ENCODE results near the gene ABLIM1.

ABLIM1 gene

GRCh38 chr10:114664127-114664526 is 6.1 kb upstream of the ABLIM1 start:
- Histone ChIP-seq H3K36me3 (ENCODE audit: control insufficient read depth in 2 of 2, insufficient read depth in 1 of 2, low read length in 2 of 2) (no peaks in the 10 kb centered on the region), H3K4me1 (ENCODE audit: control insufficient read depth, insufficient read depth, low read length) (peaks cover 30% of the 10 kb centered on the region), H3K27ac (ENCODE audit: extremely low read depth, low read depth, low read length) (no peak overlapping the region), H3K4me3 (ENCODE audit: low read depth, low read length) (no peak overlapping the region), H3K9me3 (ENCODE audit: control insufficient read depth, insufficient read depth, low read depth, low read length) (no peaks in the 10 kb centered on the region)
- POLR2A ChIA-PET: no interaction called here
- CTCF ChIA-PET: no interaction called here
- TF ChIP-seq ZFHX2 (tag by site-specific recombination; conservative IDR thresholded peaks at IDR 0.05) (0 out of 2 replicates have a peak, but pooled peaks have one; percentile 20), PRDM10 (tag by site-specific recombination; IDR thresholded peaks at IDR 0.05) (peak; percentile 71), ZNF24 (tag by site-specific recombination; IDR thresholded peaks at IDR 0.05) (no peak), ZNF692 (tag by site-specific recombination; IDR thresholded peaks at IDR 0.05) (peak; percentile 56; the same call in 1 of the 2 replicates), FEZF1 (tag by site-specific recombination; IDR thresholded peaks at IDR 0.05) (no peak), ZFP69B (tag by site-specific recombination; IDR thresholded peaks at IDR 0.05) (0 out of 2 replicates have a peak, but pooled peaks have one; percentile 32)

DNA sequence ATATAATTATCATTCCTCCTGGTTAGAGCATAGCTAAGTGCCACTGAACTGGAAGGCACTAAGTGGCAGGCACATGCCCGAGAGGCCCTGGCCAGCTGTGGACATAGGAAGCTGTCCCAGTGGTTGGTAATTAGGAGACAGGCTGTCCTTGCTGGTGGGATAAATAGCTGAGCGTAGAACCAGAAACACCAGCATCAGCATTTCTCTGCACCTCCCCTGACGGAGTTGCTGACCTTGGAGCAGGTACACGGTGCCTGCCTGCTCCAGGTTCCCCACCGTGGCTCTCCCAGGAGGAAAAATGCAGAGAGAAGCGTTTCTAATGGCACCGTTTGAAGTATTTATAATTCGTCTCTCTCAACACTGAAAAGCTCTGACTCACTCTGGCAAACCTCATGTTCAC is 5.6 kb upstream of the ABLIM1 start:
- Histone ChIP-seq H3K27ac (ENCODE audit: extremely low read depth, low read depth, low read length) (peak overlapping the region; percentile 8; the same call in 1 of the 2 replicates), H3K36me3 (ENCODE audit: control insufficient read depth in 2 of 2, insufficient read depth in 1 of 2, low read length in 2 of 2) (no peaks in the 10 kb centered on the region), H3K4me1 (ENCODE audit: control insufficient read depth, insufficient read depth, low read length) (peaks cover 30% of the 10 kb centered on the region), H3K9me3 (ENCODE audit: control insufficient read depth, insufficient read depth, low read depth, low read length) (no peaks in the 10 kb centered on the region), H3K4me3 (ENCODE audit: low read depth, low read length) (no peak overlapping the region)
- POLR2A ChIA-PET: no interaction called here
- TF ChIP-seq KLF9 (tag by site-specific recombination; IDR thresholded peaks at IDR 0.05; ENCODE audit: low read depth): no peak
- TF ChIP-seq, protein P1, sequence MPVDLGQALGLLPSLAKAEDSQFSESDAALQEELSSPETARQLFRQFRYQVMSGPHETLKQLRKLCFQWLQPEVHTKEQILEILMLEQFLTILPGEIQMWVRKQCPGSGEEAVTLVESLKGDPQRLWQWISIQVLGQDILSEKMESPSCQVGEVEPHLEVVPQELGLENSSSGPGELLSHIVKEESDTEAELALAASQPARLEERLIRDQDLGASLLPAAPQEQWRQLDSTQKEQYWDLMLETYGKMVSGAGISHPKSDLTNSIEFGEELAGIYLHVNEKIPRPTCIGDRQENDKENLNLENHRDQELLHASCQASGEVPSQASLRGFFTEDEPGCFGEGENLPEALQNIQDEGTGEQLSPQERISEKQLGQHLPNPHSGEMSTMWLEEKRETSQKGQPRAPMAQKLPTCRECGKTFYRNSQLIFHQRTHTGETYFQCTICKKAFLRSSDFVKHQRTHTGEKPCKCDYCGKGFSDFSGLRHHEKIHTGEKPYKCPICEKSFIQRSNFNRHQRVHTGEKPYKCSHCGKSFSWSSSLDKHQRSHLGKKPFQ (tag by site-specific recombination; IDR thresholded peaks at IDR 0.05): no peak
- TF ChIP-seq TSHZ1 (tag by site-specific recombination; IDR thresholded peaks at IDR 0.05; ENCODE audit: borderline replicate concordance): no peak
- no peak for TF ChIP-seq ZNF214 (tag by site-specific recombination; IDR thresholded peaks at IDR 0.05; ENCODE audit: borderline replicate concordance)
- no peak for TF ChIP-seq ZNF785 (tag by site-specific recombination; IDR thresholded peaks at IDR 0.05)
- no peak for TF ChIP-seq ZNF660 (tag by site-specific recombination; IDR thresholded peaks at IDR 0.05)
- TF ChIP-seq, protein P2, sequence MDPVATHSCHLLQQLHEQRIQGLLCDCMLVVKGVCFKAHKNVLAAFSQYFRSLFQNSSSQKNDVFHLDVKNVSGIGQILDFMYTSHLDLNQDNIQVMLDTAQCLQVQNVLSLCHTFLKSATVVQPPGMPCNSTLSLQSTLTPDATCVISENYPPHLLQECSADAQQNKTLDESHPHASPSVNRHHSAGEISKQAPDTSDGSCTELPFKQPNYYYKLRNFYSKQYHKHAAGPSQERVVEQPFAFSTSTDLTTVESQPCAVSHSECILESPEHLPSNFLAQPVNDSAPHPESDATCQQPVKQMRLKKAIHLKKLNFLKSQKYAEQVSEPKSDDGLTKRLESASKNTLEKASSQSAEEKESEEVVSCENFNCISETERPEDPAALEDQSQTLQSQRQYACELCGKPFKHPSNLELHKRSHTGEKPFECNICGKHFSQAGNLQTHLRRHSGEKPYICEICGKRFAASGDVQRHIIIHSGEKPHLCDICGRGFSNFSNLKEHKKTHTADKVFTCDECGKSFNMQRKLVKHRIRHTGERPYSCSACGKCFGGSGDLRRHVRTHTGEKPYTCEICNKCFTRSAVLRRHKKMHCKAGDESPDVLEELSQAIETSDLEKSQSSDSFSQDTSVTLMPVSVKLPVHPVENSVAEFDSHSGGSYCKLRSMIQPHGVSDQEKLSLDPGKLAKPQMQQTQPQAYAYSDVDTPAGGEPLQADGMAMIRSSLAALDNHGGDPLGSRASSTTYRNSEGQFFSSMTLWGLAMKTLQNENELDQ (tag by site-specific recombination; IDR thresholded peaks at IDR 0.05; ENCODE audit: low read depth): no peak
- no peak for TF ChIP-seq OSR2 (tag by site-specific recombination; IDR thresholded peaks at IDR 0.05)
- no peak for TF ChIP-seq ZNF132 (tag by site-specific recombination; IDR thresholded peaks at IDR 0.05; ENCODE audit: borderline replicate concordance)
- no peak for TF ChIP-seq TRIM28 (IDR thresholded peaks at IDR 0.05; ENCODE audit: borderline replicate concordance, low read length)
- TF ChIP-seq ZFP69B (tag by site-specific recombination; IDR thresholded peaks at IDR 0.05): no peak
- no peak for TF ChIP-seq ZNF658 (tag by site-specific recombination; IDR thresholded peaks at IDR 0.05)
- no peak for TF ChIP-seq ZNF791 (tag by site-specific recombination; IDR thresholded peaks at IDR 0.05)
- CTCF ChIA-PET: no interaction called here
